ENCODE data around the gene SLC2A1. TPM values are rescaled to one million over a fixed set of nuclear protein-coding genes. Genes with fewer than 3 reads are reported as not detected.
"Not testable (repeated sequence)": the region's sequence is repeated elsewhere in the genome, so short reads cannot be mapped to it uniquely, and the experiment has no call there.

SLC2A1 gene
- total and polyA plus RNA-seq, 12 donors: 4.6 to 123 (median 24.3) TPM

DNA sequence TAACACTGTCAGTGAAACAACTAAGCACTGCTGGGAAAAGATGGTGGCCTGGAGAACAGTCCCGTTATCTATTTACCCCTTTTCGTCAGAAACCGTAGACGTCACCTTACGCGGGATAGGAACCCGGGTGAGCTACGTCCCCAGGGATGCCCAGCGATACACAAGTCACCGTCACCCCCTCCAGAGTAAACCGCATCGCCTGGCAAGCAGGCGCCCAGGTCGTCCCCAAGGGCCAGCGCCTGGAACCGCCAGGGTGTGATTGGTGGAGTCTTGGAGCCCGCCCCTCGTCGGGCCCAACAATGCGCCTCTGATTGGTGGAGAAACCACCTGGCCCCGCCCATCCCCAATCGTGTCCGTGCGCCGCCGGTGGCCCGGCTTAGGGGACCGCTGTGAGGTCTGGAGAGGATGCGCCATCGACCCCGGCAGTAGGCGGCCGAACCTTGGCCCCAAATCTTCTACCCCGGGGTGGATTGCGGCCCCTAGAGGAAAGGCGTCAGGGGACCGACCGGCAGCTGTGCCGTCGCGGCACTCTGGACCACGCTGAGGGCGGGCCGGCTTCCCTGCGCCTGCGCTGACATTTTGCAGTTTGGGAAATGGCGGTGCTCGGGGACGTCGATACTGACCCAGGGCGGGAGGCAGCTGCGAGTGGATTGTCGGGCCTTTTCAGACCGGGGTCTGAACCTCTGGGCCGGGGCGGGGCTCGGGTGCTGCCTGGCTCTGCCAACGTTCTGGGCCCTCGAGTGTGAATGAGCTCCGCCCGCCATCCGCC lies 34.4 kb downstream of the SLC2A1 start:
- H3K4me1 ChIP-seq (replicated peaks in 1 of 2): peaks cover 0 to 11% of the 10 kb centered on the region in 2 donors
- peak overlapping the region in 4 of 5 donors; percentile 78 to 87 (median 82) for H3K27ac ChIP-seq
- no peaks in the 10 kb centered on the region for H3K9me3 ChIP-seq (replicated peaks in 1 of 3)
- TF ChIP-seq POLR2A (IDR thresholded peaks at IDR 0.05) (peak; percentile 42 to 76), CTCF (IDR thresholded peaks at IDR 0.05) (peak in 1 of 6 experiments; percentile 21)
- H3K27me3 ChIP-seq: no peaks in the 10 kb centered on the region
- intact Hi-C loops (cut with DNase I): no loop called here
- peaks cover 0 to 28% of the 10 kb centered on the region in 2 donors for H3K36me3 ChIP-seq (replicated peaks in 1 of 2)
- peak; percentile 93 to 98 (median 95) for DNase-seq
- whole genome bisulfite sequencing, 4 donors: 0 to 4% (median 1%) methylated on average over 6 to 62 of the region's 62 CpGs
- H3K4me3 ChIP-seq: peak overlapping the region in 3 of 4 donors; percentile 53 to 61 (median 54)

DNA sequence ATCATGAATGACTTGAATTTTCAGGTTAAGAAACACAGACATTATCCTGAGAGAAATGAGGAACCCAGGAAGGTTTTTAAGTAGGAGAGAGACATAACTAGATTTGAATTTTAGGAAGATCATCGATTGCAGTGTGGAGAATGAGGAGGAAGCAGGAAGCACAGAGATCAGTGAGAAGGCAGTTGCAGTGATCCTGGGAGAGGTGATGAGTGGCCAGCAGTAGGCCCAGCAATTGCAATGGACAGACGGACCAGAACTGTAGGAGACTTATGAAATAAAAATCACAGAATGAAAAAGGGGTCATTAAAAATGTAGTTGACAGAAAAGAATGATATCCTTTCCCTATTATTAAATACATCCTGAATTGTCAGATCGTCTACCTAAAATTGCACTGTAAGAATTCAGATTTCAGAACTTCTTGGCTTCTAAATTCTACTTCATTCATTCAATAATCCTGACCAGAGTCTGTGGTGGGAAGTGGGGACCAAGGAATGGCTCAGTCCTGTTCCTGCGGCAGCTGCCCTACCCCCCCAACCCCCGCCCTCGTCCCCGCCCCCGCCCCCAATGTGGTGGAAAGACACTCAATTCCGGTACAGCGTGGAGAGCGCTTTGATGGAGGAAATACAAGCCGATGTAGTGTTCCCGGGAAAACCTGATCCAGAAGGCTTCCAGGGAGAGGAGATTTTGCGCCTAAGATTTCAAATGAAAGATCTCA lies 35.1 kb downstream of the SLC2A1 start:
- H3K27ac ChIP-seq: peak overlapping the region in 4 of 5 donors; percentile 78 to 87 (median 82)
- H3K4me1 ChIP-seq (replicated peaks in 1 of 2): peaks cover 0 to 11% of the 10 kb centered on the region in 2 donors
- 4 to 10% (median 6%) methylated on average over 13 to 14 of the region's 14 CpGs for WGBS, 4 donors
- peaks cover 0 to 21% of the 10 kb centered on the region in 2 donors for H3K36me3 ChIP-seq (replicated peaks in 1 of 2)
- DNase-seq: no peak
- no peaks in the 10 kb centered on the region for H3K27me3 ChIP-seq
- intact Hi-C loops (cut with DNase I): no loop called here
- no peak for TF ChIP-seq CTCF (IDR thresholded peaks at IDR 0.05)
- no peak for TF ChIP-seq POLR2A (IDR thresholded peaks at IDR 0.05)
- no peaks in the 10 kb centered on the region for H3K9me3 ChIP-seq (replicated peaks in 1 of 3)
- peak overlapping the region in 3 of 4 donors; percentile 53 to 61 (median 54) for H3K4me3 ChIP-seq

DNA sequence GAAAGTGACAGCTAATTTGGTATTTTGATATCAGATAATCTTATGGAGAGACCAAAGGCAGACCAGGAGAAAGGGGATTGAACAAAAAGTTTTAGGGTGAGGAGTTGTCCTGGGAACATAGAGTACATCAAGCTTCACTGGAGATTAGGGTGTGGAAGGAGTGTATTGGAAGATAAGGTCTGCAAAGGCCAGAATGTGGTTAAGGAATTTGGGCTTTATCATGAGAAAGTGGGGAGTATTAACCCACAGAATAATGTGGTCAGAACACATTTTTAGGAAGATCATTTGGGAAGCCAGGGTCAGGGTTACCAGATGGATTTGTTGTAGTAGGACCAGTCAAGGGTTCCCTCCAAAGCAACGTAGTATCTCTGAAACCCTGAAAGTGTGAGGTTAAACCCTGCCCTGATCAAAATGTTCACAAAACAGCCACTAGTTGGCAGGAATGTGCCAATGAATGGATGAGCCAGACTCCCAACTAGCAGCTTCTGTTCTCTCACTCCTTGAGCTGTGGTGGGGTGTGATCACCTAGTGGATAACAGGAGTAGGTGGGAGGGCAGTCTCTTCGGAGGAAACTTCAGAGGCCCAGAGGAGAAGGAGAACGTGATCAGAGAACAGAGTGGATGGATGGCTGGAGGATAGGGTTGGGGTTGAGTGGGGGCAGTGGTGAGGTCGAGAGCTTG lies 35.8 kb downstream of the SLC2A1 start:
- Histone ChIP-seq H3K36me3 (replicated peaks in 1 of 2) (peaks cover 0 to 15% of the 10 kb centered on the region in 2 donors), H3K27ac (peak overlapping the region in 2 of 5 donors; percentile 5 to 84), H3K9me3 (replicated peaks in 1 of 3) (no peaks in the 10 kb centered on the region), H3K27me3 (no peaks in the 10 kb centered on the region), H3K4me3 (no peak overlapping the region), H3K4me1 (replicated peaks in 1 of 2) (peaks cover 0 to 11% of the 10 kb centered on the region in 2 donors)
- peak in 5 of 7 donors; percentile 35 to 76 (median 47) for DNase-seq
- intact Hi-C loops (cut with DNase I): no loop called here
- TF ChIP-seq POLR2A (IDR thresholded peaks at IDR 0.05) (no peak), CTCF (IDR thresholded peaks at IDR 0.05) (peak; percentile 25 to 72 (median 57))
- WGBS, 4 donors: 4 to 35% (median 28%) methylated on average over 4 of the region's 4 CpGs

GRCh38 chr1:42921769-42922168 lies 36.9 kb downstream of the SLC2A1 start:
- no peaks in the 10 kb centered on the region for H3K27me3 ChIP-seq
- 87 to 95% (median 91%) methylated on average over 4 of the region's 4 CpGs for WGBS, 4 donors
- H3K4me1 ChIP-seq (replicated peaks in 1 of 2): peaks cover 0 to 11% of the 10 kb centered on the region in 2 donors
- H3K36me3 ChIP-seq (replicated peaks in 1 of 2): peaks cover 0 to 4% of the 10 kb centered on the region in 2 donors
- DNase-seq: peak in 1 of 7 donors; percentile 13
- H3K9me3 ChIP-seq (replicated peaks in 1 of 3): no peaks in the 10 kb centered on the region
- H3K27ac ChIP-seq: no peak overlapping the region
- H3K4me3 ChIP-seq: no peak overlapping the region
- no peak for TF ChIP-seq POLR2A (IDR thresholded peaks at IDR 0.05)
- no peak for TF ChIP-seq CTCF (IDR thresholded peaks at IDR 0.05)
- intact Hi-C loops (cut with DNase I): no loop called here

DNA sequence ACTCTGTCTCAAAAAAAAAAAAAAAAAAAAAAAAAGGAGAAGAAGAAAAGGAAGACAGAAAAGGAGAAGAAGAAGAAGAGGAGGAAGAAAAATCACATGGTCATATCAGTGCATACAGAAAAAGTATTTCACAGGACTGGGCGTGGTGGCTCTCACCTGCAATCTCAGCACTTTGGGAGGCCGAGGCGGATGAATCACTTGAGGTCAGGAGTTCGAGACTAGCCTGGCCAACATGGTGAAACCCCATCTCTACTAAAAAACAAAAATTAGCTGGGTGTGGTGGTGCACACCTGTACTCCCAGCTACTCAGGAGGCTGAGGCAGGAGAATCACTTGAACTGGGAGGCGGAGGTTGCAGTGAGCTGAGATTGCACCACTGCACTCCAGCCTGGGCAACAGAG lies 39.0 kb downstream of the SLC2A1 start:
- WGBS, 4 donors: 72 to 81% (median 76%) methylated on average over 5 of the region's 5 CpGs
- not testable (repeated sequence) for H3K4me1 ChIP-seq (replicated peaks in 1 of 2); H3K27ac ChIP-seq; H3K36me3 ChIP-seq (replicated peaks in 1 of 2); H3K4me3 ChIP-seq; DNase-seq; H3K9me3 ChIP-seq (replicated peaks in 1 of 3); H3K27me3 ChIP-seq
- intact Hi-C loops (cut with DNase I): loop anchor here in 1 of 2 donors (5.0 kb wide), 1 partner anchor 138 kb away; no protein-coding TSS in a partner anchor
